ENCODE results near the gene ABHD16B. TPM values are rescaled to one million over a fixed set of nuclear protein-coding genes. Genes with fewer than 3 reads are reported as not detected.

The ABHD16B gene
- total and polyA plus RNA-seq, 2 of the 13 experiments (the other 11 are each of a cell fraction or from before 2014, with no cell fraction given), result not detected

GRCh38 chr20:63863798-63864544 lies 2.7 kb downstream of the ABHD16B start (continued):
- TF ChIP-seq NONO (IDR thresholded peaks at IDR 0.05) (no peak), NONO (CRISPR knock-in tag; conservative IDR thresholded peaks at IDR 0.05) (0 out of 2 replicates have a peak, but pooled peaks have one; percentile 69), CCAR2 (optimal IDR thresholded peaks at IDR 0.05; ENCODE audit: low read depth, low read length) (no peak), KDM5B (CRISPR knock-in tag; IDR thresholded peaks at IDR 0.05; ENCODE audit: borderline replicate concordance) (no peak; the same call in 1 of the 2 replicates), DBP (CRISPR knock-in tag; IDR thresholded peaks at IDR 0.05; ENCODE audit: not compliant biosample characterization) (no peak), BCL6 (CRISPR knock-in tag; IDR thresholded peaks at IDR 0.05) (peak; percentile 61), HNF4A (CRISPR knock-in tag; IDR thresholded peaks at IDR 0.05) (peak; percentile 36; the same call in 1 of the 2 replicates), KDM5A (IDR thresholded peaks at IDR 0.05; ENCODE audit: borderline replicate concordance, low read length) (no peak; the same call in 1 of the 2 replicates), HNF4G (IDR thresholded peaks at IDR 0.05; ENCODE audit: borderline replicate concordance, low read depth, low read length) (peak; percentile 32; the same call in 1 of the 2 replicates), HNF4G (CRISPR knock-in tag; IDR thresholded peaks at IDR 0.05; ENCODE audit: borderline replicate concordance, low read depth) (peak; percentile 35), ARID4A (CRISPR knock-in tag; IDR thresholded peaks at IDR 0.05; ENCODE audit: borderline replicate concordance) (peak; percentile 63), DNMT1 (CRISPR knock-in tag; IDR thresholded peaks at IDR 0.05) (no peak), ZFP1 (CRISPR knock-in tag; IDR thresholded peaks at IDR 0.05) (peak; percentile 19; the same call in 1 of the 2 replicates), HNF1A (IDR thresholded peaks at IDR 0.05; ENCODE audit: low read depth) (no peak), HNF1A (CRISPR knock-in tag; IDR thresholded peaks at IDR 0.05; ENCODE audit: borderline replicate concordance) (0 out of 2 replicates have a peak, but pooled peaks have one; percentile 38), TBP (CRISPR knock-in tag; IDR thresholded peaks at IDR 0.05) (no peak), HDAC6 (IDR thresholded peaks at IDR 0.05; ENCODE audit: low read depth, low read length) (no peak), HNRNPLL (IDR thresholded peaks at IDR 0.05; ENCODE audit: low read depth, low read length, poor library complexity, severe bottlenecking) (peak; percentile 76), THYN1 (CRISPR knock-in tag; IDR thresholded peaks at IDR 0.05; ENCODE audit: borderline replicate concordance, low read depth) (0 out of 2 replicates have a peak, but pooled peaks have one; percentile 89), NR2F1 (CRISPR knock-in tag; IDR thresholded peaks at IDR 0.05) (peak in 1 of 2 experiments; percentile 71; a peak in 2 of 4 replicates)

All from HepG2 (cell line).